ENCODE measurements around the gene FPGS. TPM values are rescaled to one million over a fixed set of nuclear protein-coding genes. Genes with fewer than 3 reads are reported as not detected.

FPGS gene
- total RNA-seq, 1 experiment from 2014 or later: 81.7 TPM

DNA sequence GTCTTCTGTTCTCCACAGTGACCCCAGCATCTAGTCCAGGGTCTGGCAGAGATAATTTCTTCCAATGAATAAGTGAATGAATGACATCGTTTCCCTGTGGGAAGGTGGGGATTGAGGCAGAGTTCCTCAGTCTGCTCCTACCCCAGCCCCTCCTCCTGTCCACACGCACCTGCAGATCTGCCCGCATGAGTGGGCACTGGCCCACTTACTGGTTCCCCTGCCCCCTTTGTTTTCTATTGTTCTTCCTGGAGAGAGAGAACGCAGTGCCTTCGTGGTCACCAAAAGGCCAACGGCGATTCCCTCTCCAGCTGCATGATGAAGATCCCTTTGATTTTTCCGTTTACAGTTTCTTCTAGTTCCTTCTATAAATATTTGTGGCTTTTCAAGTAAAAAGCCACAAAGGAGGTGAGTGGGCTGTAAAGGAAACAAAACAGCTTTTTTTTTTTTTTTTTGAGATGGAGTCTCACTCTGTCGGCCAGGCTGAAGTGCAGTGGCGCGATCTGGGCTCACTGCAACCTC, 5.8 kb upstream of the FPGS start:
- ChIA-PET CTCF (interaction anchor here (0.7 to 1.8 kb wide), 3 partner anchors 11 to 73 kb away, joined by 3 to 5 read pairs (median 3); partner anchors contain the start of gene CDK9), POLR2A (interaction anchor here (0.6 kb wide), 1 partner anchor 37 kb away, joined by 10 read pairs; no protein-coding TSS in a partner anchor)
- Mint-ChIP-seq H3K4me1 (peaks cover 8% of the 10 kb centered on the region), H3K27ac (no peak overlapping the region), H3K4me3 (no peak overlapping the region), H3K36me3 (peaks cover 4% of the 10 kb centered on the region), H3K9me3 (no peaks in the 10 kb centered on the region), H3K27me3 (ENCODE audit: low read depth) (no peaks in the 10 kb centered on the region)
- TF ChIP-seq, protein P1, sequence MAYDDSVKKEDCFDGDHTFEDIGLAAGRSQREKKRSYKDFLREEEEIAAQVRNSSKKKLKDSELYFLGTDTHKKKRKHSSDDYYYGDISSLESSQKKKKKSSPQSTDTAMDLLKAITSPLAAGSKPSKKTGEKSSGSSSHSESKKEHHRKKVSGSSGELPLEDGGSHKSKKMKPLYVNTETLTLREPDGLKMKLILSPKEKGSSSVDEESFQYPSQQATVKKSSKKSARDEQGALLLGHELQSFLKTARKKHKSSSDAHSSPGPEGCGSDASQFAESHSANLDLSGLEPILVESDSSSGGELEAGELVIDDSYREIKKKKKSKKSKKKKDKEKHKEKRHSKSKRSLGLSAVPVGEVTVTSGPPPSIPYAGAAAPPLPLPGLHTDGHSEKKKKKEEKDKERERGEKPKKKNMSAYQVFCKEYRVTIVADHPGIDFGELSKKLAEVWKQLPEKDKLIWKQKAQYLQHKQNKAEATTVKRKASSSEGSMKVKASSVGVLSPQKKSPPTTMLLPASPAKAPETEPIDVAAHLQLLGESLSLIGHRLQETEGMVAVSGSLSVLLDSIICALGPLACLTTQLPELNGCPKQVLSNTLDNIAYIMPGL (CRISPR knock-in tag; IDR thresholded peaks at IDR 0.05): no peak
- no peak for TF ChIP-seq ZNF416 (CRISPR knock-in tag; IDR thresholded peaks at IDR 0.05)
- TF ChIP-seq, protein P2, sequence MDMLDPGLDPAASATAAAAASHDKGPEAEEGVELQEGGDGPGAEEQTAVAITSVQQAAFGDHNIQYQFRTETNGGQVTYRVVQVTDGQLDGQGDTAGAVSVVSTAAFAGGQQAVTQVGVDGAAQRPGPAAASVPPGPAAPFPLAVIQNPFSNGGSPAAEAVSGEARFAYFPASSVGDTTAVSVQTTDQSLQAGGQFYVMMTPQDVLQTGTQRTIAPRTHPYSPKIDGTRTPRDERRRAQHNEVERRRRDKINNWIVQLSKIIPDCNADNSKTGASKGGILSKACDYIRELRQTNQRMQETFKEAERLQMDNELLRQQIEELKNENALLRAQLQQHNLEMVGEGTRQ (CRISPR knock-in tag; IDR thresholded peaks at IDR 0.05): no peak
- TF ChIP-seq GTF2I (CRISPR knock-in tag; conservative IDR thresholded peaks at IDR 0.05): no peak
- TF ChIP-seq, protein P3, sequence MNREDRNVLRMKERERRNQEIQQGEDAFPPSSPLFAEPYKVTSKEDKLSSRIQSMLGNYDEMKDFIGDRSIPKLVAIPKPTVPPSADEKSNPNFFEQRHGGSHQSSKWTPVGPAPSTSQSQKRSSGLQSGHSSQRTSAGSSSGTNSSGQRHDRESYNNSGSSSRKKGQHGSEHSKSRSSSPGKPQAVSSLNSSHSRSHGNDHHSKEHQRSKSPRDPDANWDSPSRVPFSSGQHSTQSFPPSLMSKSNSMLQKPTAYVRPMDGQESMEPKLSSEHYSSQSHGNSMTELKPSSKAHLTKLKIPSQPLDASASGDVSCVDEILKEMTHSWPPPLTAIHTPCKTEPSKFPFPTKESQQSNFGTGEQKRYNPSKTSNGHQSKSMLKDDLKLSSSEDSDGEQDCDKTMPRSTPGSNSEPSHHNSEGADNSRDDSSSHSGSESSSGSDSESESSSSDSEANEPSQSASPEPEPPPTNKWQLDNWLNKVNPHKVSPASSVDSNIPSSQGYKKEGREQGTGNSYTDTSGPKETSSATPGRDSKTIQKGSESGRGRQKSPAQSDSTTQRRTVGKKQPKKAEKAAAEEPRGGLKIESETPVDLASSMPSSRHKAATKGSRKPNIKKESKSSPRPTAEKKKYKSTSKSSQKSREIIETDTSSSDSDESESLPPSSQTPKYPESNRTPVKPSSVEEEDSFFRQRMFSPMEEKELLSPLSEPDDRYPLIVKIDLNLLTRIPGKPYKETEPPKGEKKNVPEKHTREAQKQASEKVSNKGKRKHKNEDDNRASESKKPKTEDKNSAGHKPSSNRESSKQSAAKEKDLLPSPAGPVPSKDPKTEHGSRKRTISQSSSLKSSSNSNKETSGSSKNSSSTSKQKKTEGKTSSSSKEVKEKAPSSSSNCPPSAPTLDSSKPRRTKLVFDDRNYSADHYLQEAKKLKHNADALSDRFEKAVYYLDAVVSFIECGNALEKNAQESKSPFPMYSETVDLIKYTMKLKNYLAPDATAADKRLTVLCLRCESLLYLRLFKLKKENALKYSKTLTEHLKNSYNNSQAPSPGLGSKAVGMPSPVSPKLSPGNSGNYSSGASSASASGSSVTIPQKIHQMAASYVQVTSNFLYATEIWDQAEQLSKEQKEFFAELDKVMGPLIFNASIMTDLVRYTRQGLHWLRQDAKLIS (CRISPR knock-in tag; IDR thresholded peaks at IDR 0.05; ENCODE audit: borderline replicate concordance): no peak
- TF ChIP-seq EMX1 (CRISPR knock-in tag; IDR thresholded peaks at IDR 0.05): no peak
- TF ChIP-seq, protein P4, sequence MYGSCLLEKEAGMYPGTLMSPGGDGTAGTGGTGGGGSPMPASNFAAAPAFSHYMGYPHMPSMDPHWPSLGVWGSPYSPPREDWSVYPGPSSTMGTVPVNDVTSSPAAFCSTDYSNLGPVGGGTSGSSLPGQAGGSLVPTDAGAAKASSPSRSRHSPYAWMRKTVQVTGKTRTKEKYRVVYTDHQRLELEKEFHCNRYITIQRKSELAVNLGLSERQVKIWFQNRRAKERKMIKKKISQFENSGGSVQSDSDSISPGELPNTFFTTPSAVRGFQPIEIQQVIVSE (CRISPR knock-in tag; IDR thresholded peaks at IDR 0.05; ENCODE audit: borderline replicate concordance): no peak
- no peak for TF ChIP-seq ETV6 (CRISPR knock-in tag; IDR thresholded peaks at IDR 0.05)
- DNase-seq (ENCODE audit: low spot score): no peak
- ATAC-seq: no peak

DNA sequence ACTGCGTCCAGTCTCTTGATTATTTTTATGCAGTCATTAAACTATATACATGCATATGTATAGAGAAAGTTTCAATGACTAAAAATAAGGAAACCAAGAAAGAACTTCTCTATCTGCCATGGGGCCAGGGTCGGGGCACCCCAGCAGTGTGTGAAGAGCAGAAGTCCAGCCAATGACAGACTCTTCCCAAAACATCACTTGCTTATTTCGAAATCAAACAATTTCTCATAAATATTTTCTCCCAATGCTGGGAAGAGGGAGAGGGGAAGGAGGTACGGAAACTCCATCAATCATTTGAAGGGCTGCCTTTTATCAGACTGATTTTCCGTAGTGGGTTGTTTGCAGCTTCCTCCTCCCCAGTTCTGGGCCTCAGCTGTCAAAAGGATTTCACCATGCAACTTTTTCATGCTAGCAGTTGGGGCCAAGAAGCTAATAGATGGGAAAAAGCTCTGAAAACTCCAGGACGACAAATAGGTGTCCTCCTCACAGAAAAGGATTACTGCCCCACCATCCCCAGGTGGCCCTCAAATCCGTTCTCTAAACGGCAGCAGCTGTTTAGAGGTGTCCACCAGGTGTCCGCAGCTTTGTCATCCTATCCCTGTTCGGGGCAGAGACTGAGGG, 617 bp upstream of the FPGS start:
- no peak for DNase-seq (ENCODE audit: low spot score)
- Mint-ChIP-seq H3K4me3 (peak overlapping the region; percentile 83), H3K4me1 (peaks cover 8% of the 10 kb centered on the region), H3K36me3 (peaks cover 3% of the 10 kb centered on the region), H3K27ac (peak overlapping the region; percentile 93), H3K27me3 (ENCODE audit: low read depth) (no peaks in the 10 kb centered on the region), H3K9me3 (no peaks in the 10 kb centered on the region)
- TF ChIP-seq GRHL2 (CRISPR knock-in tag; IDR thresholded peaks at IDR 0.05; ENCODE audit: insufficient replicate concordance, severe bottlenecking) (no peak), MXD4 (CRISPR knock-in tag; IDR thresholded peaks at IDR 0.05; ENCODE audit: borderline replicate concordance) (no peak), ZNF232 (CRISPR knock-in tag; IDR thresholded peaks at IDR 0.05) (no peak), KAT7 (CRISPR knock-in tag; IDR thresholded peaks at IDR 0.05; ENCODE audit: borderline replicate concordance) (no peak), SOX15 (CRISPR knock-in tag; IDR thresholded peaks at IDR 0.05) (no peak), PRRX2 (CRISPR knock-in tag; IDR thresholded peaks at IDR 0.05) (no peak), ZNF416 (CRISPR knock-in tag; IDR thresholded peaks at IDR 0.05) (no peak)
- TF ChIP-seq, protein P5, sequence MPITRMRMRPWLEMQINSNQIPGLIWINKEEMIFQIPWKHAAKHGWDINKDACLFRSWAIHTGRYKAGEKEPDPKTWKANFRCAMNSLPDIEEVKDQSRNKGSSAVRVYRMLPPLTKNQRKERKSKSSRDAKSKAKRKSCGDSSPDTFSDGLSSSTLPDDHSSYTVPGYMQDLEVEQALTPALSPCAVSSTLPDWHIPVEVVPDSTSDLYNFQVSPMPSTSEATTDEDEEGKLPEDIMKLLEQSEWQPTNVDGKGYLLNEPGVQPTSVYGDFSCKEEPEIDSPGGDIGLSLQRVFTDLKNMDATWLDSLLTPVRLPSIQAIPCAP (CRISPR knock-in tag; IDR thresholded peaks at IDR 0.05): no peak
- TF ChIP-seq, protein P6, sequence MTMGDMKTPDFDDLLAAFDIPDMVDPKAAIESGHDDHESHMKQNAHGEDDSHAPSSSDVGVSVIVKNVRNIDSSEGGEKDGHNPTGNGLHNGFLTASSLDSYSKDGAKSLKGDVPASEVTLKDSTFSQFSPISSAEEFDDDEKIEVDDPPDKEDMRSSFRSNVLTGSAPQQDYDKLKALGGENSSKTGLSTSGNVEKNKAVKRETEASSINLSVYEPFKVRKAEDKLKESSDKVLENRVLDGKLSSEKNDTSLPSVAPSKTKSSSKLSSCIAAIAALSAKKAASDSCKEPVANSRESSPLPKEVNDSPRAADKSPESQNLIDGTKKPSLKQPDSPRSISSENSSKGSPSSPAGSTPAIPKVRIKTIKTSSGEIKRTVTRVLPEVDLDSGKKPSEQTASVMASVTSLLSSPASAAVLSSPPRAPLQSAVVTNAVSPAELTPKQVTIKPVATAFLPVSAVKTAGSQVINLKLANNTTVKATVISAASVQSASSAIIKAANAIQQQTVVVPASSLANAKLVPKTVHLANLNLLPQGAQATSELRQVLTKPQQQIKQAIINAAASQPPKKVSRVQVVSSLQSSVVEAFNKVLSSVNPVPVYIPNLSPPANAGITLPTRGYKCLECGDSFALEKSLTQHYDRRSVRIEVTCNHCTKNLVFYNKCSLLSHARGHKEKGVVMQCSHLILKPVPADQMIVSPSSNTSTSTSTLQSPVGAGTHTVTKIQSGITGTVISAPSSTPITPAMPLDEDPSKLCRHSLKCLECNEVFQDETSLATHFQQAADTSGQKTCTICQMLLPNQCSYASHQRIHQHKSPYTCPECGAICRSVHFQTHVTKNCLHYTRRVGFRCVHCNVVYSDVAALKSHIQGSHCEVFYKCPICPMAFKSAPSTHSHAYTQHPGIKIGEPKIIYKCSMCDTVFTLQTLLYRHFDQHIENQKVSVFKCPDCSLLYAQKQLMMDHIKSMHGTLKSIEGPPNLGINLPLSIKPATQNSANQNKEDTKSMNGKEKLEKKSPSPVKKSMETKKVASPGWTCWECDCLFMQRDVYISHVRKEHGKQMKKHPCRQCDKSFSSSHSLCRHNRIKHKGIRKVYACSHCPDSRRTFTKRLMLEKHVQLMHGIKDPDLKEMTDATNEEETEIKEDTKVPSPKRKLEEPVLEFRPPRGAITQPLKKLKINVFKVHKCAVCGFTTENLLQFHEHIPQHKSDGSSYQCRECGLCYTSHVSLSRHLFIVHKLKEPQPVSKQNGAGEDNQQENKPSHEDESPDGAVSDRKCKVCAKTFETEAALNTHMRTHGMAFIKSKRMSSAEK (CRISPR knock-in tag; IDR thresholded peaks at IDR 0.05; ENCODE audit: borderline replicate concordance): no peak
- TF ChIP-seq, protein P7, sequence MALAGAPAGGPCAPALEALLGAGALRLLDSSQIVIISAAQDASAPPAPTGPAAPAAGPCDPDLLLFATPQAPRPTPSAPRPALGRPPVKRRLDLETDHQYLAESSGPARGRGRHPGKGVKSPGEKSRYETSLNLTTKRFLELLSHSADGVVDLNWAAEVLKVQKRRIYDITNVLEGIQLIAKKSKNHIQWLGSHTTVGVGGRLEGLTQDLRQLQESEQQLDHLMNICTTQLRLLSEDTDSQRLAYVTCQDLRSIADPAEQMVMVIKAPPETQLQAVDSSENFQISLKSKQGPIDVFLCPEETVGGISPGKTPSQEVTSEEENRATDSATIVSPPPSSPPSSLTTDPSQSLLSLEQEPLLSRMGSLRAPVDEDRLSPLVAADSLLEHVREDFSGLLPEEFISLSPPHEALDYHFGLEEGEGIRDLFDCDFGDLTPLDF (CRISPR knock-in tag; IDR thresholded peaks at IDR 0.05): no peak
- TF ChIP-seq, protein P8, sequence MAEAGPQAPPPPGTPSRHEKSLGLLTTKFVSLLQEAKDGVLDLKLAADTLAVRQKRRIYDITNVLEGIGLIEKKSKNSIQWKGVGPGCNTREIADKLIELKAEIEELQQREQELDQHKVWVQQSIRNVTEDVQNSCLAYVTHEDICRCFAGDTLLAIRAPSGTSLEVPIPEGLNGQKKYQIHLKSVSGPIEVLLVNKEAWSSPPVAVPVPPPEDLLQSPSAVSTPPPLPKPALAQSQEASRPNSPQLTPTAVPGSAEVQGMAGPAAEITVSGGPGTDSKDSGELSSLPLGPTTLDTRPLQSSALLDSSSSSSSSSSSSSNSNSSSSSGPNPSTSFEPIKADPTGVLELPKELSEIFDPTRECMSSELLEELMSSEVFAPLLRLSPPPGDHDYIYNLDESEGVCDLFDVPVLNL (CRISPR knock-in tag; IDR thresholded peaks at IDR 0.05; ENCODE audit: borderline replicate concordance, low read depth): no peak
- POLR2A ChIA-PET: interaction anchor here (0.7 to 1.8 kb wide), 4 partner anchors 10 to 200 kb away, joined by 3 to 9 read pairs (median 3); no protein-coding TSS in a partner anchor
- peak; percentile 43 for ATAC-seq
- CTCF ChIA-PET: interaction anchor here (1.0 to 2.8 kb wide), 10 partner anchors 10 to 122 kb away, joined by 3 to 17 read pairs (median 7); partner anchors contain the start of genes CDK9, ST6GALNAC4 and TOR2A

Measured in WTC11 (cell line).